Hepatocyte (in vitro differentiated cells): Measurements from ENCODE around the gene STT3B. TPM values are rescaled to one million over a fixed set of nuclear protein-coding genes. Genes with fewer than 3 reads are reported as not detected.

Experiments used
- DNase-seq: peaks from one replicate; pipeline ENCODE4 v3.0.0-alpha.2; 2016; ENCODE audit warnings: low spot score
- H2AFZ ChIP-seq: fragments of 200-600 bp; sonication (generic); 2 replicates; pipeline ENCODE4 v1.6.0; 2016; ENCODE audit warnings: antibody characterized with exemption, mild to moderate bottlenecking
- H3K27ac ChIP-seq: fragments of 200-600 bp; sonication (generic); 2 replicates; pipeline ENCODE4 v1.5.1; 2016; ENCODE audit warnings: mild to moderate bottlenecking
- H3K27me3 ChIP-seq: fragments of 200-600 bp; sonication (generic); 2 replicates; pipeline ENCODE4 v1.6.1; 2016
- H3K36me3 ChIP-seq: fragments of 200-600 bp; sonication (generic); replicated peaks from 2 replicates; pipeline ENCODE4 v1.5.1; 2016; ENCODE audit warnings: low read depth; ENCODE audit not compliant: insufficient read depth
- H3K4me1 ChIP-seq: fragments of 200-600 bp; sonication (generic); 2 replicates; pipeline ENCODE4 v1.5.1; 2016; ENCODE audit warnings: mild to moderate bottlenecking, moderate library complexity; ENCODE audit not compliant: insufficient read depth
- H3K4me2 ChIP-seq: fragments of 200-600 bp; sonication (generic); 2 replicates; pipeline ENCODE4 v1.6.0; 2016
- H3K4me3 ChIP-seq: fragments of 200-600 bp; sonication (generic); 2 replicates; pipeline ENCODE4 v1.5.1; 2016; ENCODE audit warnings: mild to moderate bottlenecking
- H3K79me2 ChIP-seq: fragments of 200-600 bp; sonication (generic); 2 replicates; pipeline ENCODE4 v1.6.0; 2017; ENCODE audit warnings: mild to moderate bottlenecking
- H3K9me2 ChIP-seq: fragments of 200-600 bp; sonication (generic); replicated peaks from 2 replicates; pipeline ENCODE4 v1.6.0; 2017; ENCODE audit warnings: mild to moderate bottlenecking; ENCODE audit not compliant: insufficient read depth
- H3K9me3 ChIP-seq: fragments of 200-600 bp; sonication (generic); 2 replicates; pipeline ENCODE4 v1.5.1; 2016; ENCODE audit warnings: low read depth, mild to moderate bottlenecking
- H4K20me1 ChIP-seq: fragments of 200-600 bp; sonication (generic); 2 replicates; pipeline ENCODE4 v1.6.0; 2016; ENCODE audit warnings: mild to moderate bottlenecking; ENCODE audit not compliant: insufficient read depth, poor library complexity, severe bottlenecking
- EZH2 ChIP-seq: fragments of 200-600 bp; sonication (generic); IDR thresholded peaks from 2 replicates; pipeline ENCODE4 v1.6.1; 2016; ENCODE audit warnings: antibody characterized with exemption, mild to moderate bottlenecking, borderline replicate concordance
- EZH2phosphoT487 ChIP-seq: fragments of 200-600 bp; sonication (generic); IDR thresholded peaks from one replicate; pipeline ENCODE4 v1.6.1; 2018; ENCODE audit warnings: antibody characterized with exemption, mild to moderate bottlenecking, low read depth, moderate library complexity; ENCODE audit not compliant: unreplicated experiment, severe bottlenecking
- WGBS: methylation state at CpG from one replicate; pipeline ENCODE4 v1.1.6; 2016; ENCODE audit warnings: low lambda C conversion rate; ENCODE audit errors: missing lambda C conversion rate; 5-methylcytosine and 5-hydroxymethylcytosine counted together
- polyA plus RNA-seq: library from polyadenylated mRNA; unstranded; fragments of >200 nt; fragmentation: Nextera tagmentation; extraction: Ambion mirVana; gene quantifications from 2 replicates; pipeline ENCODE4 v1.2.1, GENCODE V29; 2016
- total RNA-seq: library from RNA; depleted of rRNA; stranded (reverse); fragments of >200 nt; gene quantifications from 2 replicates; pipeline ENCODE4 v1.2.3, GENCODE V29; 2014
- TF ChIP-seq, protein P1 (sequence below): fragments of 200-600 bp; sonication (generic); IDR thresholded peaks from 2 replicates; pipeline ENCODE4 v1.5.1; 2016; ENCODE audit warnings: antibody characterized with exemption, mild to moderate bottlenecking; ENCODE audit not compliant: poor library complexity

The STT3B gene
- total and polyA plus RNA-seq, 2 experiments from 2014 or later = 101 to 253 TPM

DNA sequence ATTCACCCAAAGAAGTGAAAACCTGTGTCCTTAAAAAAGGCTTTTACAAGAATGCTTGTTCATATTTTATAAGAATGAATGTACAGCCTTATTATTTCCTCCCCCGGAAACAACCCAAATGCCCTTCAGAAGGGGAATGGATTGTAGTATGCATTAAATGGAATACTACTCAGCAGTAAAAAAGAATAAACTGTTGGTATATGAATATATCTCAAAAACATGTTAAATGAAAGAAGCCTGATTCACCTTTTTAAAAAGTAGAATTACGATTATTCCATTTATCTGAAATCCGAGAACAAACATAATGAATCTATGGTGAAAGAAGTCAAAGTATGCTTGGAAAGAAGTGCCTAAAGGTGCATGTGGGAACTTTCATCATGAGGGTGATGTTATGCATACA, 20.5 kb downstream of the STT3B start:
- Histone ChIP-seq H3K4me1 (peaks cover 3% of the 10 kb centered on the region), H3K79me2 (peaks cover 98% of the 10 kb centered on the region), H3K27ac (no peak overlapping the region), H3K4me2 (no peak overlapping the region), H2AFZ (no peak overlapping the region), H4K20me1 (peaks cover 63% of the 10 kb centered on the region), H3K9me3 (no peaks in the 10 kb centered on the region), H3K4me3 (no peak overlapping the region), H3K27me3 (no peaks in the 10 kb centered on the region), H3K36me3 (no peaks in the 10 kb centered on the region), H3K9me2 (no peaks in the 10 kb centered on the region)
- WGBS = 94% methylated on average over 3 of the region's 3 CpGs
- no peak for DNase-seq
- TF ChIP-seq, protein P1, sequence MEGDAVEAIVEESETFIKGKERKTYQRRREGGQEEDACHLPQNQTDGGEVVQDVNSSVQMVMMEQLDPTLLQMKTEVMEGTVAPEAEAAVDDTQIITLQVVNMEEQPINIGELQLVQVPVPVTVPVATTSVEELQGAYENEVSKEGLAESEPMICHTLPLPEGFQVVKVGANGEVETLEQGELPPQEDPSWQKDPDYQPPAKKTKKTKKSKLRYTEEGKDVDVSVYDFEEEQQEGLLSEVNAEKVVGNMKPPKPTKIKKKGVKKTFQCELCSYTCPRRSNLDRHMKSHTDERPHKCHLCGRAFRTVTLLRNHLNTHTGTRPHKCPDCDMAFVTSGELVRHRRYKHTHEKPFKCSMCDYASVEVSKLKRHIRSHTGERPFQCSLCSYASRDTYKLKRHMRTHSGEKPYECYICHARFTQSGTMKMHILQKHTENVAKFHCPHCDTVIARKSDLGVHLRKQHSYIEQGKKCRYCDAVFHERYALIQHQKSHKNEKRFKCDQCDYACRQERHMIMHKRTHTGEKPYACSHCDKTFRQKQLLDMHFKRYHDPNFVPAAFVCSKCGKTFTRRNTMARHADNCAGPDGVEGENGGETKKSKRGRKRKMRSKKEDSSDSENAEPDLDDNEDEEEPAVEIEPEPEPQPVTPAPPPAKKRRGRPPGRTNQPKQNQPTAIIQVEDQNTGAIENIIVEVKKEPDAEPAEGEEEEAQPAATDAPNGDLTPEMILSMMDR = no peak
- TF ChIP-seq EZH2 = no peak
- no peak for TF ChIP-seq EZH2phosphoT487

DNA sequence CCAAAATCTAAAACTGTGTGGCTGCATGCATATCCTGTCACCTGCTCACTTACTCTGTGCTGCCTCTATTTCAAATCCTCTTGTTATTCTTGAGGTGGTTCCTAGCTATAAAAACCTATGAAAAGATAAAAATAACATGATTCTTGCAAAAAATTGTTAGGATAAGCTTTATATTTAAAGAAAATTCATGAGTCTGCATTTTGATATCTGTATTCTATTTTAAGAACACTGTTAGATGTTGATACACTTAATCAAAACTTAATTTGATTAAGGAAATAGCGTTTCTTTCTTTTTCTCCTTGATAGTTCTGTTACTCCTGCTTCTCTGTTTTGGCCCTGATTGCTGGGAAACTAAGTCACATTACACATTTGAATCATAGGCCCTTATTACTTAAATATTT, 22.5 kb downstream of the STT3B start:
- Histone ChIP-seq H3K9me2 (no peaks in the 10 kb centered on the region), H3K4me2 (no peak overlapping the region), H4K20me1 (peaks cover 49% of the 10 kb centered on the region), H2AFZ (no peak overlapping the region), H3K4me1 (peaks cover 3% of the 10 kb centered on the region), H3K9me3 (no peaks in the 10 kb centered on the region), H3K27me3 (no peaks in the 10 kb centered on the region), H3K36me3 (no peaks in the 10 kb centered on the region), H3K4me3 (no peak overlapping the region), H3K79me2 (peaks cover 98% of the 10 kb centered on the region), H3K27ac (no peak overlapping the region)
- no peak for TF ChIP-seq EZH2phosphoT487
- TF ChIP-seq, protein P1 = no peak
- no peak for TF ChIP-seq EZH2
- WGBS = 89% methylated on average over 1 of the region's 1 CpG
- no peak for DNase-seq

DNA sequence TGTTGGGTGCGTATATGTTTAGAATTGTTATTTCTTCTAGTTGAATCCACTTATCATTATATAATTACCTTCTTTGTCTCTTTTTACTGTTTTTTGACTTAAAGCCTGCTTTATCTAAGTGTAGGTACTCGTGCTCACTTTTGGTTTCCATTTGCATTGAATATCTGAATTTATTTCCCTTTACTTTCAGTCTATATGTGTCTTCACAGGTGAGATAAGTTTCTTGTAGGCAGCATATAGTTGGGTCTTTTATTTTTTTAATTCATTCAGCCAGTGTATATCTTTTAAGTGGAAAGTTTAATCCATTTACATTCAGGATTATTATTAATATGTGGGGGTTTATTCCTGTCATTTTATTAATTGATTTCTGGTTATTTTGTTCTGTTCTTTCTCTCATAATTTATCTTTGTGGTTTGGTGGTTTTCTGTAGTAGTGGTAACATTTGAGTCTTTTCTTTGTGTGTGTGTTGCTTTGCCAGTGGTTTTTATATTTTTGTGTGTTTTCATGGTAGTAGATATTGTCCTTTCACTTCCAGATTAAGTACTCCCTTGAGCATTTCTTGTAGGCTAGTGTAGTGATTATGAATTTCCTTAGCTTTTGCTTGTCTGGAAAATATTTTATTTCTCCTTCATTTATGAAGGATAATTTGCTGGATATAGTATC, 27.3 kb downstream of the STT3B start:
- H3K9me2 ChIP-seq = no peaks in the 10 kb centered on the region
- no peak overlapping the region for H2AFZ ChIP-seq
- H3K27ac ChIP-seq = no peak overlapping the region
- no peaks in the 10 kb centered on the region for H3K27me3 ChIP-seq
- peaks cover 63% of the 10 kb centered on the region for H4K20me1 ChIP-seq
- WGBS = 98% methylated on average over 2 of the region's 2 CpGs
- H3K4me3 ChIP-seq = no peak overlapping the region
- peaks cover 100% of the 10 kb centered on the region for H3K79me2 ChIP-seq
- TF ChIP-seq, protein P1 = no peak
- TF ChIP-seq EZH2phosphoT487 (no peak), EZH2 (no peak)
- no peaks in the 10 kb centered on the region for H3K4me1 ChIP-seq
- DNase-seq = no peak
- no peaks in the 10 kb centered on the region for H3K9me3 ChIP-seq
- no peak overlapping the region for H3K4me2 ChIP-seq
- H3K36me3 ChIP-seq = no peaks in the 10 kb centered on the region
